Right renal pelvis (tissue), 4 donors: Measurements from ENCODE around the gene PANK4. TPM values are rescaled to one million over a fixed set of nuclear protein-coding genes. Genes with fewer than 3 reads are reported as not detected.

Experiments
- DNase-seq, 4 donors: peaks; one replicate each; pipeline ENCODE4 v3.0.0-alpha.2; 2013; ENCODE audit warnings: low read depth in 4 of 4, low spot score in 3 of 4, missing footprints in 1 of 4
- polyA plus RNA-seq, 4 donors: library from polyadenylated mRNA; unstranded; fragments of 120-200 nt; gene quantifications; one replicate each; pipeline ENCODE4 v1.2.1, GENCODE V29; 2013; ENCODE audit not compliant: insufficient read length in 4 of 4

The PANK4 gene
- polyA plus RNA-seq, 4 donors = 27.3 to 30.8 (median 29.3) TPM

DNA sequence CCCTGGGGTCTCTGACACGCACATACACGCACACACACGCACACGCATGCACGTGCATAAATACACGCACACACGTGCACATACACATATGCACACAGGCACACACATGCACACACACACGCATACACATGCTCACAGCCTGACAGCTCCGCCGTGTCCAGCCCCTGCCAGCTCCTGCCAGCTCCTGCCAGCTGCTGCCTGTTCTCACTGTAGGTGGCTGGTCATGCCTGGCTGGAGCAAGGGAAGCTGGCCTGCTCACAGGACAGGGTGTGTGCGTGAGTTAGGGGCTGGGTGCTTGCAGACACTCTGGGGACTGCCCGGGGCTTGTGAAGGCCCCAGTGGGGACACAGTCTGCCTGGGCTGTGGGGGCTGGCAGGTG is 45.4 kb downstream of the PANK4 start:
- DNase-seq = peak in 2 of 4 donors; percentile 59 to 63

DNA sequence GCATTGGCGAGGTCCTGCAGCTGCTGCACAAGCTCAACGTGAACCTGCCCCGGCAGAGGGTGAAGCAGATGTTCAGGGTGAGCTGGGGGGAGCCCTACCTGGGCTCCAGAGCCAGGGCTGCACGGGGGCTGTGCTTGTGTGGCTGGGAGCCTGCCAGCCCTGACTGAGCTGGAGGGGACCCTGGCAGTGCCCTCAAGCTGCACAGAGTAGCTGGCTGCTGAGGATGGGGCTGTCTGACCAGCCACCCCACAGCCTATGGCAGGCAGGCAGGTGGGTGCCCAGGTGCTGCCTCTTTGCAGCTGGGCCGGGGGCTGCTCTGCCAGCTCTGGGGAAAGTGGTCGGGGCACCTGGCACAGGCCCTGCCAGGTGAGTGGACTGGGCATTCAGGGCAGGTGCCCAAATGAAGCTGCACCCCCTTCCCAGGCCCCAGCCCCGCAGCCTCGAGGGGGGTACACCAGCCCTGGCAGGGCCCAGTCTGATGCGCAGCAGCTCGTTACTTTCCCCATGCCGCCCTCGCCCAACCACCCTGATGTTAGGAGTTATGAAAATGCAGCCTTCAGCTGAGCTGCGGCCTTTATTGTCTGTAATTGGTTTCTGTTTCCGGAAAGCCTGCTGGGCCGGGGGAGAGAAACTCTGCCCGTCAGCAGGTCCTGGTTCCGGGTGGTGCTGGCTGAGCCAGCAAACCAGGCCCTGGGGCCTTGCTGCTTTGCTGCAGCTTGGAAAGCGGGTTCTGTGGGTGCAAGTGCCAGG is 46.0 kb downstream of the PANK4 start:
- no peak for DNase-seq

DNA sequence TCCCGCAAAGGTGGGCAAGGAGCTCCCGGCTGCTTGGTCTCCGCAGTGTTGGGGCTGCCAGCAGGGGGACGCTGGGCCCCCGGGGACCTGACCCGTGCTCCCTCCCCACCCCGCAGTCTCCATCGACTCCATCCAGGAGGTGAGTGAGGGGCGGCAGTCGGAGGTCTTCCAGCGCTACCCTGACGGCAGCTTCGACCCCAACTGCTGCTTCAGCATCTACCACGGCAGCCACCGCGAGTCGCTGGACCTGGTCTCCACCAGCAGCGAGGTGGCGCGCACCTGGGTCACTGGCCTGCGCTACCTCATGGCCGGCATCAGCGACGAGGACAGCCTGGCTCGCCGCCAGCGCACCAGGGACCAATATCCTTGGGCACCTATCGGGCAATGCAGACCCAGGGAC is 46.8 kb downstream of the PANK4 start:
- DNase-seq = no peak

DNA sequence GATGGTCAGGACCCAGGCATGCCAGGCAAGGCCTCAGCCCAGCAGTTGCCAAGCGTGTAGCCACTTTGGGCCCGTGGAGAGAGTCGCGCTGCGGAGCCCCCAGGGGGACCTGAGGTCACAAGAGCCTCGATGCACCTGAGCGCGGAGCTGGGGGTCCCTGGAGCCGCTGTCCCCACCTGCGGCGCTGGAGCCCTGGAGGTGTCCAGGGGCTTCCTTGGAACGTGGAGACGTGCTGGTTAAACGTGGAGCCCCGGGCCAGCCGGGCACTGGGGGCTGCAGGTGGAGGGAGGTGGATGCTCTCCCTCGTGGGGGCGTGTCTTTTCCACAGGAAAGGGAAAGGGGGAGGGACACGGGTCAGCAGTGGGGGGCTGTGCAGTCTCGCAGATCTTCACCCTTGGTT is 47.2 kb downstream of the PANK4 start:
- DNase-seq = no peak

DNA sequence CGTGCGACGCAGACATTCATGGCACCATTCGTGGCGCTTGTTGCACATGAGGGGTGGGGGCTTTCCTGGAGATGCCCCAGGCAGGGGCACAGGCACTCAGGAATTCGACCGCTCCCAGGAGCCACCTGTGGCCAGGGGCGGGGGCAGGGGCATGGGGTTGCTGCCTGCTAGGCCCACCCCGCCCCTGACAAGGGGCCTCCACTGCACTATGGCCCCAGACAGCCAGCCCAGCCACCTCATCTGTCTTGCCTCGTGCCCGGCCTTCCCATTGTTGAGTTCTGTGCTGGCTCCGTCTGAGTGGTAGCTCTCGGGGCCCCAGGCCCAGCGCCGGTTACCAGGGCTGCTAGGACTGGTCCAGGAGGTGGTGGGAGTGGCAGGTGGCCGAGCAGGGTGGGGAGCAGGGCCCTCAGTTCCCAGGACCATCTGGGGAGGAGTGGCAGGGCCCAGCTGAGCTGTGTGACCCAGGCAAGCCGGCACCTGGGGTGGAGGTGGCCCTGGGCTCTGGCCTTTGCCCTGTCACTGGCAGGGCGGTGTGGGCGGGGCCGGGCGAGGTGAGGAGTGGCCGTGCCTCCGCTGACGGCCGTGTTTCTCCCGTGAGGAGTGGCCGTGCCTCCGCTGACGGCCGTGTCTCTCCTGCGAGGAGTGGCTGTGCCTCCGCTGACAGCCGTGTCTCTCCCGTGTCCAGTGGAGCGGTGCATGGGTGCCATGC is 48.5 kb downstream of the PANK4 start:
- no peak for DNase-seq

DNA sequence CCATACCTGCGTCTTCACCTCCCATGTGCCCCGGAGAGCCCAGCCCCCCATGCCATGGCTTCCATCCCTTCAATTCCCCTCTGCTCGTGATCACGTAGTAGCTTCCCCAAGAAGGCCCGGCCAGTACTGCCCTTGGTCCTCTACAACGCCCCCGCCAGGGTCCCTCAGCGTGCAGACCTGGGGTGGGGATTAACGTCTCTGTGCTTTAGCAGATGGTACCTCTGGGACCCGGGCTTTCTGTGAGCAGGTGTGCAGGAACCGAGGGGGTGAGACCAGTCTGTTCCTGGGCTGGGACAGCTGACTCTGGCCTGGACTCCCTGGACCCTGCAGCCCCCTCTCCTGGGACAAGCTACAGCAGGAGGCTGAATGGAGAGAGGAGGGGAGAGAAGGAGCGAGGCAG is 49.1 kb downstream of the PANK4 start:
- no peak for DNase-seq

DNA sequence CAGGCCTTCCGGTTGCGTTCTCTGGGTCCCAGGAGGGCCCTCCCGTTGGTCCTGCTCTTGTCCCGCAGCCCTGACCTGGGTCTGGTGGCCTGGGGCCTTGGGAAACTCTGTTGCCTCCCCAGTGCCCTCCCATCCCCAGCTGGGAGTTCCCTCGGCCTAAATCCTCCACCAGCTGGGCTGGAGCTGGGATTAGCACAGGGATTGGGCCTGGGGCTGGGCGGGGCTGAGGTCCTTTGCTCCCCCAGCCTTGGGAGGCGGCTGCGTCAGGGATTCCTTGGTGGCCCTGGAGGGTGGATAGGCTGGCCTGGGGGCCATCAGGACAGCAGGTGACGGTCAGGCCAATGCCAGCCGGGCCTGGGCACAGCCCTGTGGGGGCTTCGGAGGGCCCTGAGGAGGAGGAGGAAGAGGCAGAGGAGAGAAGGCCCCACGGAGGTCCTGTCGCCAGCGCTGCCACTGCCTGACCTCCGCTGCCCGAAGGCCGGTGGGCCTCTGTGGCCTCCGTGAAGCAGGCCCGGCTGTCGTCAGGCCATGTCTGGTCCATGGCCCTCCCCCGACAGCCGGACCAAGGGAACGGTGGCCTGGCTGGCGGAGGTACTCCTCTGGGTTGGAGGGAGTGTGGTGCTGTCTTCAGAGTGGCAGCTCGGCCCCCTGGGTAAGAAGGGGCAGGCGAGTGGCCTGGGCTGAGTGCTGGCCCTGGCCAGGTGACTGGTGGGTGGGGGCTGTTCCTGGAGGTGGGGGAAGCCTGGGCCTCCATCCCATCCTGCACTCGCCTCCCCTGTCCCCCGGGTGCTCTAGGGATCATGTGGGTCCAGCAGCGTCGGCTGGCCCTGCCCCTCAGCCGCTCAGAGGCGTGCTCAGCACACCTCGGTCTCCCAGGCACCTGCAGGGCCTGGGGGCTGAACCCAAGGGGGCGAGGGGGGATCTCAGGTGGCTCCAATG is 50.1 kb downstream of the PANK4 start, which contains the start of gene PLCH2:
TSS of gene PLCH2 (plus strand) at position 229 of the 939 bp plus-strand sequence. CDS start at position 529, 300 bp downstream.
- no peak for DNase-seq

DNA sequence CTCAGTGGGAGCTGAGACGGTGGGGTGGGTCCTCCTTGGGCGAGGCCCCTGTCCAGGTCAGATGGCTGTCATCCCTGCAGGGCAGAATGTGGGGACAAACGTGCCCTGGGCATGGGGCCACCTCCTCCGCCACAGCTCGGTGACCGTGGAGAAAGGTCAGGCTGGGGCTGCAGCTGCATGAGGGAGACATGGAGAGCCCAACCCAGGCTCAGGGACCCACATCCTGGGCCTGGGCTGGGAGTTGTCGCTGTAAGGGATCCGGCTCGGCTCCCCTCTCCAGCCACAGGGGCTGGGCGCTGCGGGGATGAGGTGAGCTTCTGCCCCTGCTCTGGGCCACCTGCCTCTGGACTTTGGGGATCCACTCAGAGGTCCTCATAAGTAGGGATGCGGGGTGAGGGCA is 50.8 kb downstream of the PANK4 start:
- no peak for DNase-seq

DNA sequence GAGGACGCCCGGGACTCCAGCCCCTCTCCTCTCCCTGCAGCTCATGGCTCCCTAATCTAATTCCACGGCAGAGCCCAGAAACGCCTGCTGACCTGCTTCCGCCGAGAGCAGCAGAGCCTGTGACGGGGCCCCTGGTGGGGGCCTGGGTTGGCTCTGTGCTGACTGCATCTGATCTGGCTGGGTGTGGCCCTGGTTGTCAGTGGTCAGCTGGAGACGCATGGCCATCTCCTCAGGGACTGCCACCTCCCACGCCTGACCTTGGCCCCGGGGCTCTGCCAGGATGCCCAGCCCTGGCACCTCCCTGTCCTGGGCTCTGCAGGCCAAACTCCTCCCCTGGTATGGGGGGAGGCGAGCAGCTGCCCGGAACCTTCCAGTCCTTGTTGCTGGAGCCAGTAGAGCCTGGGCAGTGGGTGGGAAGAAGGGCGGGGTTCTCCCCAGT is 51.4 kb downstream of the PANK4 start:
- DNase-seq = no peak

DNA sequence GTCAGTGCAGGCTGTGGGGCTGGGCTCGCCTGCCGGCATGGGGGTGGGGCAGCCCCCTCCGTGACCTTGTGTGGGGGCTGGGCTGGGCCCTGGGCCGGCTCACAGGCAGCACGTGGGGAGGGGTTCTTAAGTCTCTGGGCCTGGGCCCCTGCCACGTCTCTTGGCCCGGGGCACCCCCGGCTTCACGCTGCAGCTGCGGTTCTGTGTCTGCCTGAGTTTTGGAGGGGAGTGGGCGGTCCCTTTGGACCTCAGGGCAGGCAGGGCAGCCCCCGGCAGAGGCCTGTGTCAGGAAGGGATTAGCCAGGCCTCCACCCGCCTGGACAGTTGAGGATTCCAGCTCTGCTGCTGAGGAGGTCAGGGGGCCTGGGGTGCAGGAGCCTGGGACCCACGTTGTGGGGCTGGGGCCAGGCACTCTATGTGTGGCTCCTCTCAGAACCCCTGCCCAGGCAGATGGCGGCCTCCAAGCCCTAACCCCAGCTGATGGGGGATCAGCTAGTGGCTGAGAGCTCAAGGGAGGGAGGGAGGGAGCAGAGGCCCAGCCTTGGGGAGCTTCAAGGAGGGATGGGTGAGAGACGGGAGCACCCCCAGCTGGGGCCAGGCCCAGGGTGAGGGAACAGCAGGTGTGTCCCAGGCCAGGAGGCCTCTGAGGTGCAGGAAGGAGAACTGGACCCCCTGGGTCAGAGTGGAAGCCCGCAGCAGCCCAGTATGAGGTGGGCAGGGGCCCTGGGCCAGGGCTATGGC is 52.1 kb downstream of the PANK4 start:
- no peak for DNase-seq

DNA sequence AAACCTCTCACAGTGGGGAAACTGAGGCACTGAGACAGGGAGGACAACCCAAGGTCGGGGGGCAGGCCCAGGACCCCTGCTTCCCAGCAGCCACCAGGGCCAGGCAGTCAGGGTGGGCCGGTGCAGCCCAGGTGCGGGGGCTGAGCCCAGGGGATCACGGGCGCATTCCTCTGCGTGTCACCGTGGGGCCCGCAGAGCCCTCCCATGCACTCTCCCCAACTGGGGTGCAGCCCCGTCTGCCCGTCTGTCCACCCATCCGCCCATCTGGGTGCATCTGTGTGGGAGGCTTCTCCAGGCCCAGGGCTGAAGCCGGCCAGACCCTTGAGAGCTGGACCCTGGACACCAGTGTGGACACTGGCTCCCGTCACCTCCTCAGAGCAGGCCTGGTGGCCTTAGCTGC is 53.2 kb downstream of the PANK4 start:
- DNase-seq = no peak

DNA sequence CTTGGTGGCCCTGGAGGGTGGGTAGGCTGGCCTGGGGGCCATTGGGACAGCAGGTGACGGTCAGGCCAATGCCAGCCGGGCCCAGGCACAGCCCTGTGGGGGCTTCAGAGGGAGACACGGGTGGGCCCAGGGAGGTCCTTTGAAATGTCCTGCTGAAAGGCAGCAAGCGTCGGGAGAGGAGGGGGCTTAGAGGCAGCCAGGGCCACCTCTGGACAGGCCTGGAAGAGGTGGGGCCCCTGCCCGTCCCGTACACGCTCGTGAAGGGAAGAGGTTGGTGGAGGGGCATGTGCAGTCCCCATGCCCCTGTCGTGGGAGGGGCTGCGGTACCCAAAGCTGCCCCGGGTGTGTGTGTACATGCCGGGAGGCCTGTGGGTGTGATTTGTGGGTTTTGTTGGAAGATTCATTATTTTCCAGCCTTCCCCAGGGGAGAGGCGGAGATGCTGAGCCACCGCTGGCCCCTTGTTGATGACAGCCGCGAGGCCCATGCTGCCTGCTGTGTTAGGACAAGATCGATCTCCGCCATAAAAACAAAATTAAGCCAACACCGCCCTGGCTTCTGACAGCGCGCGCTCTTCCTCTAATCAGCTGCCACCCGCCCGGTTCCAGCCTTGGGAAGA is 53.7 kb downstream of the PANK4 start:
- no peak for DNase-seq

DNA sequence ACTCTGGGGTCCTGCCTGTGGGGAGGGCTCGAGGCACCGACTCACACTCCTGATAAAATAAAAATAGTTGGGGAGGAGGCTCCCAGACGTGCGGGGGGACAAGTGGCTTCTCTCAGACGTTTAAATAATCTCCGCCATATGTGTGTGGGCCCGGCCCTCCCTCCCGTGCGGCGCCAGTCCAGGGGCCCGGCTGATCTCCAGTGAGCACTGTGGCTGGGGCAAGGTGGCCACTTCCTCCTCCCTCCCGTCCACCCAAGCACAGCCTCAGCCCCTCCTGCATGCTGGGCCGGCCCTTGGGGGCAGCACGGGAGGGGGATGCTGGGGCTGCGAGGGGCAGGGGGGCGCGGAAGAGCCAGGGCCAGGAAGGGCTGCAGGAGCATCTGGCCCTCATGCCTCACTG is 54.3 kb downstream of the PANK4 start:
- no peak for DNase-seq

DNA sequence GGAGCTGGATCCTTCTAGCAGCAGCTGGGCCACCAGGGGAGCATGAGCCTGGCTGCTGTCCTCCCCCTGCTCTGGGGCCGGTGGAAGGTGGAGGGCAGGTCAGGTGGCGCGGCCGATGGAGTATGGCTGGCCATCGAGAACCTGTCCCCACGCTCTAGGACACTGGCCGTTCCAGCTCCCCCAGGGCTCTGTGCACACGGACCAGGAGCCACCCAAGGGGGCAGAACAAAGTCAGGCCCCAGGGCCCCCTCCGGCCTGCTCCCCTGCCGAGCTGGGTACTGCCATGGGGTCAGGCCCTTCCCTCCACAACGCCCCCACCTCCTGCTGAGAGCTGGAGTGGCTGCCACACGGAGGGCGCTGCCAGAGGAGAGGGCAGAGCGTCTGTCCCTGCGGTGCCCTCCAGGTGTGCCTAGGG is 54.8 kb downstream of the PANK4 start:
- no peak for DNase-seq

DNA sequence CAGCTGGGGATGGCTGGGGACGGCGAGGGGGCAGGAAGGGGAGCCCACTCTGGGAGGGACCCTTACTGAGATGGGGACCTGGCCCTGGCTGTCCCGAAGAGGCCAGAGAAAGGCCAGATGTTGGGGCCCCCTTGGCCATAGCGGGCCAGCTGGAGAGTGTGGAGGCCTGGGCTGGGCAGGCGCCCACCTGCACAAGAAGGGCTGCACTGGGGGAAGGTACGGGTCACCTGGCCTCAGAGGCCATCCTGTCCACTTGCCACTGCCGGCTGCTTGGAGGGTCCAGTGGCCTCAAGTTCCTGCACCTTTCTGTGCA is 55.3 kb downstream of the PANK4 start:
- DNase-seq = no peak

DNA sequence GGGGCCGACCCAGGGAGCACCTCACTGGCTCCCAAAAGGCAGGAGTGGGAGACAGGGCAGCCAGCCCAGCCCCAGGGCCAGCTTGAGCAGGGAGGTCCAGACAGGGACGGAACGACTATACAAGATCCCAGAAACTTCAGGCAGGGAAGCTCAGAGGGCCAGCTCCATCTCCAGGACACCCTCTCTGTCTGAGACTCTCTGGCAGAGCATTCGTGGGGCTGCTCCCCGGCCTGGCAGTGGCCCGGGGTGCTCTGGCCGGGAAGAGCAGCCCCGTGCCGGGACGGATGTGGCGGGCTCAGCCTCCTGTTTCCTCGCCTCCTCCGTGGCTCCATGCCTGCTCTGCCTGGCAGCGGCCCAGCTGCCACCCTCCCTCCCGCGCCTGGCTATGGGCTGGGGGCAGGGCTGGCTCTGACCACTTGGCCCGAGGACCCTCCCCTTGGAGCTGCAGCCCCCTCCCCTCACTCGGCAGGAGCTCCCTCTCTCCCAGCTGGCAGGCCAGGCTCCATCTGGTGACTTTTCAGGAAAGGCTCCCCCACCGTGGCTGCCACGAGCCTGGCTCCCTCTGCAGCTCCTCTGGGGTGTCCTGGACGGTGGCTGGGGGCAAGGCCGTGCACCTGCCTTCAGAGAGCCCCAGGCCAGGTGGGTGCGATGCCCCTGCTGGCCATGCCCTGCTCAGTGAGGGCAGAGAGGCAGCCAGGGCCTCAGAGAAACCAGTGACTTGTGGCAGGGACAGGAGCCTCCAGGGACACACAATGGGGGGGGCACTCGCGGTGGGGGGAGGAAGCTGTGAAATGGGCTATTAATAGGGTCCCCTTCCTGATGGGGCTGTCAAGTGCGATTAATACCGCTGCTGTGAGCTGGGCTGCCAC is 55.9 kb downstream of the PANK4 start:
- no peak for DNase-seq

DNA sequence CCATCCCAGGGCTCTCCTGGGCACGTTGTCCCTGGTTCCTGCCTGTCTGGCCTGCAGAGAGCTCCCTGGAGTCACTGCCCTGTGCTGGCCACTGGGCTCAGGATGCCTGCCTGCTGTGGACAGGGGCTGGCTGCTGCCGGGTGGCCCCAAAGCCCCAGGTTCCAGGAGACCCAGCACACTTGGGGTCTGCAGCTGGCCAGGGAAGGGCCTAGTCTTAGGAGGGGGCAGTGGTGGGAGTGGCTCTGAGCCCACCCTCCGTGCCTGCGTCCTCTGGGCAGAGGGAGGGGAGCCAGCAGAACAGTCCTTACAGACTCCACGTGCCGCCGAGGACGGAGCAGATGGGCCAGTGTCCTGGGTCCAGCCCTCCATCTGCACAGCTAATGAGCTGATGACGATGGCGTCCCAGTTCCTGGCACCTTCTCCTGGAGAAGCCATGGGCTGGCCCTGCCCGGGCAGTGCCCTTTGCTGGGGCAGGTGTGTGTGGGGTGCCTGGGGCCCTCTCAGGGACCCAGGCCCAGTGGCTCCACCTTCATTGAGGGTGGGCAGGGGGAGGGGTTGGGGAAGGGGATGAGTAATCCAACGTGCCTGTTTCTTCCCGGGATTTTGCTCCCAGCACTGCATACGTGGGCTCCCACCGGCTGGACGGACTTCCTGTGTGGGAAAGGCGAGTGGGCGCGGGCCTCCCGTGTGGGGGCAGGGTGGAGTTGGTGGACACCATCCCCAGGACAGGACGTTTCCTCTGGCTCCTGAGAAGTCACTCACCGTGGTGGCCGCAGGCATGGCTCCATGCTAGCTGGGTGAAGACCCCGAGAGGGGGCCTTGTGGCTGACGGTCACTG is 57.1 kb downstream of the PANK4 start:
- no peak for DNase-seq

DNA sequence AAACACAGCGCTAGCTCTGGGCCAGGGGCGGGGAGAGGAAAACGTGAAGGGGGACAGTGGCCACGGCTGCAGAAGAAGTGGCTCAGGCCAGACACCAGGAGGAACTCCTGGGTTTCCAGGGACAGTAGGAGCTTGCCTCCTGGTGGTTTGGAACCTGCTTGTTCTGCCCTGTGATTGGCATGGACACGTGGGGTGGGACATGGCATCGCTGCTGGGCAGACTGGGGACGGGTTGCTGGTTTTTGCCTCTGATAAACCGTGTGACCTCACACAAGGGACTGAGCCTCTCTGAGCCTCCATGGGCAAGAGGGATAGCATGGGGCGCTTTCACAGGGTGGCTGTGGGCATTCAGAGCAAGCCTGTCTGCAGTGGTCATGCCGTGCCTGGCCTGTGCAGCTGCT is 57.9 kb downstream of the PANK4 start:
- DNase-seq = no peak
